OCI-LY1 (cell line): ENCODE data around the gene GTF2I.
"Not testable (repeated sequence)": the region's sequence is repeated elsewhere in the genome, so short reads cannot be mapped to it uniquely, and the experiment has no call there.

Experiments
- EZH2 ChIP-seq: fragments of 200-600 bp; sonication (generic), shearing (Covaris generic); IDR thresholded peaks from 2 replicates; pipeline ENCODE4 v1.8.0; 2017; ENCODE audit warnings: borderline replicate concordance, mixed run types, mild to moderate bottlenecking, antibody characterized with exemption, low read length, moderate library complexity, mixed read lengths
- TF ChIP-seq, protein P1 (sequence below): fragments of 200-600 bp; sonication (generic), shearing (Covaris generic); IDR thresholded peaks from 2 replicates; pipeline ENCODE4 v1.5.1; 2017; ENCODE audit warnings: mild to moderate bottlenecking, antibody characterized with exemption, low read length, moderate library complexity, mixed read lengths

DNA sequence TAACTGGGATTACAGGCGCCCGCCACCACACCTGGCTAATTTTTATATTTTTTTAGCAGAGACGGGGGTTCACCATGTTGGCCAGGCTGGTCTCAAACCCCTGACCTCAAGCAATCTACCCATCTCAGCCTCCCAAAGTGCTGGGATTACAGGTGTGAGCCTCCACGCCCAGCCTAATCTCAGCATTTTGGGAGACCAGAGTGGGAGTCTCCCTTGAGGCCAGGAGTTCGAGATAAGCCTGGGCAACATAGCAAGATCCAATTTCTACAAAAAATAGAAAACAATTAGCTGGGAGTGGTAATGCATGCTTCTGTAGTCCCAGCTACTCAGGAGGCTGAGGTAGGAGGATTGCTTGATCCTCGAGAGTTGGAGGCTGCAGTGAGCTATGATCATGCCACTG lies 46.9 kb downstream of the GTF2I start:
- TF ChIP-seq, protein P1, sequence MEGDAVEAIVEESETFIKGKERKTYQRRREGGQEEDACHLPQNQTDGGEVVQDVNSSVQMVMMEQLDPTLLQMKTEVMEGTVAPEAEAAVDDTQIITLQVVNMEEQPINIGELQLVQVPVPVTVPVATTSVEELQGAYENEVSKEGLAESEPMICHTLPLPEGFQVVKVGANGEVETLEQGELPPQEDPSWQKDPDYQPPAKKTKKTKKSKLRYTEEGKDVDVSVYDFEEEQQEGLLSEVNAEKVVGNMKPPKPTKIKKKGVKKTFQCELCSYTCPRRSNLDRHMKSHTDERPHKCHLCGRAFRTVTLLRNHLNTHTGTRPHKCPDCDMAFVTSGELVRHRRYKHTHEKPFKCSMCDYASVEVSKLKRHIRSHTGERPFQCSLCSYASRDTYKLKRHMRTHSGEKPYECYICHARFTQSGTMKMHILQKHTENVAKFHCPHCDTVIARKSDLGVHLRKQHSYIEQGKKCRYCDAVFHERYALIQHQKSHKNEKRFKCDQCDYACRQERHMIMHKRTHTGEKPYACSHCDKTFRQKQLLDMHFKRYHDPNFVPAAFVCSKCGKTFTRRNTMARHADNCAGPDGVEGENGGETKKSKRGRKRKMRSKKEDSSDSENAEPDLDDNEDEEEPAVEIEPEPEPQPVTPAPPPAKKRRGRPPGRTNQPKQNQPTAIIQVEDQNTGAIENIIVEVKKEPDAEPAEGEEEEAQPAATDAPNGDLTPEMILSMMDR: not testable (repeated sequence)
- TF ChIP-seq EZH2: not testable (repeated sequence)
